ENCODE measurements around the gene GNAT1.

GNAT1 gene

GRCh38 chr3:50204804-50205412, 13.5 kb downstream of the GNAT1 start, which contains the start of gene SLC38A3:
Gene SLC38A3, plus strand, starts transcription at chr3:50205271. Its CDS starts 8,929 bp downstream, at chr3:50214200.
- no peak for TF ChIP-seq CTCF (IDR thresholded peaks at IDR 0.05)
- H3K4me3 ChIP-seq = peak within 1 kb of the TSS; percentile 39 to 56
- intact Hi-C loops (cut with DNase I; ENCODE audit: low total_unique reads) = no loop called here
- peaks cover 0 to 58% of the 10 kb centered on the region in 2 donors for H3K27me3 ChIP-seq
- peaks cover 0 to 19% (median 15%) of the 10 kb centered on the region in 4 donors for H3K4me1 ChIP-seq
- H3K27ac ChIP-seq = peak within 1 kb of the TSS in 1 of 2 donors; percentile 6
- no peaks in the 10 kb centered on the region for H3K9me3 ChIP-seq
- DNase-seq = no peak
- H3K36me3 ChIP-seq = no peaks in the 10 kb centered on the region

GRCh38 chr3:50205413-50206276, 14.2 kb downstream of the GNAT1 start:
- H3K4me3 ChIP-seq = peak overlapping the region; percentile 39 to 56
- no peak for TF ChIP-seq CTCF (IDR thresholded peaks at IDR 0.05)
- peaks cover 0 to 55% of the 10 kb centered on the region in 2 donors for H3K27me3 ChIP-seq
- H3K4me1 ChIP-seq = peaks cover 0 to 19% (median 15%) of the 10 kb centered on the region in 4 donors
- intact Hi-C loops (cut with DNase I; ENCODE audit: low total_unique reads) = no loop called here
- no peaks in the 10 kb centered on the region for H3K9me3 ChIP-seq
- H3K36me3 ChIP-seq = no peaks in the 10 kb centered on the region
- no peak for DNase-seq
- peak overlapping the region in 1 of 2 donors; percentile 6 for H3K27ac ChIP-seq

- intact Hi-C loops (cut with DNase I; ENCODE audit: low total_unique reads) = no loop called here
- Histone ChIP-seq H3K27ac (no peak overlapping the region), H3K9me3 (no peaks in the 10 kb centered on the region), H3K36me3 (no peaks in the 10 kb centered on the region), H3K27me3 (peaks cover 0 to 36% of the 10 kb centered on the region in 2 donors), H3K4me3 (no peak overlapping the region), H3K4me1 (peaks cover 0 to 19% (median 15%) of the 10 kb centered on the region in 4 donors)
- no peak for TF ChIP-seq CTCF (IDR thresholded peaks at IDR 0.05)
- DNase-seq = no peak
These were observed 16.1 kb downstream of the GNAT1 start for GRCh38 chr3:50207359-50208042.

- peaks cover 0 to 19% (median 15%) of the 10 kb centered on the region in 4 donors for H3K4me1 ChIP-seq
- no peak for DNase-seq
- TF ChIP-seq CTCF (IDR thresholded peaks at IDR 0.05) = no peak
- H3K27me3 ChIP-seq = peaks cover 0 to 23% of the 10 kb centered on the region in 2 donors
- no peaks in the 10 kb centered on the region for H3K36me3 ChIP-seq
- no peaks in the 10 kb centered on the region for H3K9me3 ChIP-seq
- intact Hi-C loops (cut with DNase I; ENCODE audit: low total_unique reads) = no loop called here
- no peak overlapping the region for H3K4me3 ChIP-seq
- H3K27ac ChIP-seq = no peak overlapping the region
These were observed 17.4 kb downstream of the GNAT1 start for GRCh38 chr3:50208677-50209344.

GRCh38 chr3:50210176-50210509, 18.7 kb downstream of the GNAT1 start:
- no peak for DNase-seq
- Histone ChIP-seq H3K4me1 (peaks cover 0 to 10% (median 7%) of the 10 kb centered on the region in 4 donors), H3K27me3 (peaks cover 0 to 16% of the 10 kb centered on the region in 2 donors), H3K9me3 (no peaks in the 10 kb centered on the region), H3K4me3 (no peak overlapping the region), H3K27ac (no peak overlapping the region), H3K36me3 (no peaks in the 10 kb centered on the region)
- intact Hi-C loops (cut with DNase I; ENCODE audit: low total_unique reads) = no loop called here
- no peak for TF ChIP-seq CTCF (IDR thresholded peaks at IDR 0.05)
